GM12878 (cell line): ENCODE results near the gene GINS2. TPM values are rescaled to one million over a fixed set of nuclear protein-coding genes. Genes with fewer than 3 reads are reported as not detected.

Experiments
- ATAC-seq: fragments of 200-7000 bp; cut with Tn5 transposase; 3 replicates; pipeline ENCODE4 v1.9.1; 2020; ENCODE audit warnings: mild to moderate bottlenecking, moderate library complexity
- BruUV-seq: library from RNA; stranded (reverse); fragments of 400-500 nt; replicated peaks from 2 replicates; lab custom pipeline; 2021; lab: Mats Ljungman, UMichigan
- CTCF ChIA-PET: fragments of 300-600 bp; sonication (Branson Sonifier 250); formaldehyde crosslinking; extraction: SDS; loops from one replicate; lab custom pipeline; 2021; ENCODE audit warnings: inconsistent platforms; lab: Yijun Ruan, JAX
- POLR2A ChIA-PET: fragments of 350-600 bp; formaldehyde crosslinking; extraction: SDS; loops from one replicate; lab custom pipeline; 2021; ENCODE audit warnings: inconsistent platforms; lab: Charles Lee
- RAD21 ChIA-PET: fragments of 300-600 bp; sonication (Branson Sonifier 250); formaldehyde crosslinking; loops from one replicate; lab custom pipeline; 2023; ENCODE audit warnings: antibody characterized with exemption; ENCODE audit not compliant: unreplicated experiment; lab: Charles Lee
- SMC1A ChIA-PET: fragments of 300-600 bp; sonication (Branson Sonifier 250); formaldehyde crosslinking; loops from one replicate; lab custom pipeline; 2023; ENCODE audit not compliant: unreplicated experiment, uncharacterized antibody; lab: Charles Lee
- DNase-seq: peaks from one replicate; pipeline ENCODE4 v3.0.0-alpha.2; 2011; ENCODE audit warnings: low read depth, low spot score
- FAIRE-seq: peaks from 3 replicates; lab custom pipeline; 2011; peaks lifted over from hg19 to GRCh38; lab: Jason Lieb, UNC
- H2AFZ ChIP-seq: 2 replicates; pipeline ENCODE4 v1.6.0; 2011; ENCODE audit warnings: low read depth, low read length, control low read depth; ENCODE audit not compliant: control insufficient read depth
- H3K27ac ChIP-seq: 2 replicates; pipeline ENCODE4 v1.5.1; 2011; ENCODE audit warnings: control low read depth; ENCODE audit not compliant: control insufficient read depth, insufficient read depth
- H3K27me3 ChIP-seq, 2 experiments: replicated peaks in 1 of 2; 2 replicates each; pipeline versions ENCODE4 v1.6.0 to v1.6.1; 2011; ENCODE audit warnings: low read length in 1 of 2; ENCODE audit not compliant: control insufficient read depth in 2 of 2, insufficient read depth in 2 of 2
- H3K36me3 ChIP-seq, 2 experiments: 2 replicates each; pipeline ENCODE4 v1.5.1; 2011; ENCODE audit warnings: low read length in 1 of 2; ENCODE audit not compliant: control insufficient read depth in 2 of 2, insufficient read depth in 2 of 2
- H3K4me1 ChIP-seq: 2 replicates; pipeline ENCODE4 v1.6.1; 2011; ENCODE audit warnings: mild to moderate bottlenecking, low read length, moderate library complexity, mixed read lengths; ENCODE audit not compliant: control insufficient read depth, insufficient read depth
- H3K4me2 ChIP-seq: 2 replicates; pipeline ENCODE4 v1.6.0; 2011; ENCODE audit warnings: control low read depth; ENCODE audit not compliant: control insufficient read depth, insufficient read depth
- H3K4me3 ChIP-seq: fragments of 200-600 bp; sonication (generic); 2 replicates; pipeline ENCODE4 v1.5.1; 2016
- H3K79me2 ChIP-seq: 2 replicates; pipeline ENCODE4 v1.6.0; 2011; ENCODE audit warnings: low read length; ENCODE audit not compliant: control insufficient read depth, insufficient read depth
- H3K9ac ChIP-seq: 2 replicates; pipeline ENCODE4 v1.8.0; 2011; ENCODE audit warnings: low read length, control low read depth, mixed read lengths; ENCODE audit not compliant: control insufficient read depth, insufficient read depth
- H3K9me3 ChIP-seq: replicated peaks from 3 replicates; pipeline ENCODE4 v1.5.1; 2011; ENCODE audit warnings: mild to moderate bottlenecking, low read length; ENCODE audit not compliant: control insufficient read depth, insufficient read depth
- H4K20me1 ChIP-seq: 2 replicates; pipeline ENCODE4 v1.6.0; 2011; ENCODE audit not compliant: control insufficient read depth, insufficient read depth
- BHLHE40 ChIP-seq, 2 experiments: fragments of 450-650 bp in 1 of 2; IDR thresholded peaks; 2 replicates each; pipeline ENCODE4 v1.6.1; 2011 to 2017; ENCODE audit warnings: low read depth in 2 of 2, borderline replicate concordance in 1 of 2, improper control_type of control experiment in 1 of 2, low read length in 1 of 2, mild to moderate bottlenecking in 1 of 2
- EP300 ChIP-seq, 2 experiments: fragments of 150-350 bp in 1 of 2; IDR thresholded peaks; 2 replicates each; pipeline ENCODE4 v1.6.1; 2011 to 2012; ENCODE audit warnings: low read depth in 2 of 2, low read length in 2 of 2, borderline replicate concordance in 1 of 2, improper control_type of control experiment in 1 of 2, inconsistent platforms in 1 of 2; ENCODE audit not compliant: control insufficient read depth in 1 of 2
- MTA3 ChIP-seq: IDR thresholded peaks from 2 replicates; pipeline ENCODE4 v1.6.1; 2012; ENCODE audit warnings: low read length, inconsistent platforms, borderline replicate concordance
- REST ChIP-seq: IDR thresholded peaks from 2 replicates; pipeline ENCODE4 v1.6.1; 2012; ENCODE audit warnings: mild to moderate bottlenecking, low read depth, low read length
- RFX5 ChIP-seq: IDR thresholded peaks from 2 replicates; pipeline ENCODE4 v1.6.1; 2011; ENCODE audit warnings: low read depth, low read length, improper control_type of control experiment
- SIX5 ChIP-seq: IDR thresholded peaks from 2 replicates; pipeline ENCODE4 v1.6.1; 2011; ENCODE audit warnings: mild to moderate bottlenecking, low read depth, low read length, moderate library complexity; ENCODE audit not compliant: severe bottlenecking
- WGBS: methylation state at CpG from one replicate; pipeline ENCODE4 v1.1.6; 2016; ENCODE audit warnings: low lambda C conversion rate; ENCODE audit not compliant: insufficient replicate concordance, insufficient coverage; ENCODE audit errors: missing lambda C conversion rate; 5-methylcytosine and 5-hydroxymethylcytosine counted together
- in situ Hi-C: fragments of 300-500 bp; cut with MboI; formaldehyde crosslinking; loops from 9 replicates; pipeline ENCODE4 v1.14.3; 2018; ENCODE audit warnings: mixed read lengths
- intact Hi-C: fragments of 100-400 bp; cut with micrococcal nuclease; formaldehyde crosslinking; loops from one replicate; pipeline ENCODE4 v1.14.2; 2022; ENCODE audit not compliant: unreplicated experiment
- polyA plus RNA-seq, 11 experiments: library from polyadenylated mRNA; depleted of rRNA in 4 of 11; unstranded in 6 of 11; stranded (reverse) in 5 of 11; fragments of >200 nt; fragmentation: Nextera tagmentation in 4 of 11; fragmentation: Illumina TruSeq in 1 of 11; extraction: Ambion mirVana in 4 of 11; extraction: Trizol in 1 of 11; gene quantifications; 1 replicate in 1 of 11; 2 replicates in 10 of 11; pipeline versions ENCODE4 v1.2.1 to v1.2.3, GENCODE V29; 2011 to 2016; ENCODE audit warnings: inconsistent platforms in 2 of 11, missing spikeins in 2 of 11, low read depth in 1 of 11
- total RNA-seq, 4 experiments: library from RNA; depleted of rRNA in 3 of 4; stranded (reverse); fragments of >200 nt in 3 of 4; fragmentation: Illumina TruSeq in 1 of 4; extraction: Trizol in 1 of 4; gene quantifications; 2 replicates each; pipeline versions ENCODE4 v1.2.1 to v1.2.3, GENCODE V29; 2013 to 2021

GINS2 gene
- total and polyA plus RNA-seq, 10 of the 15 experiments (the other 5 are each of a cell fraction or from before 2014, with no cell fraction given) = 42.7 to 90.8 (median 57.0) TPM

GRCh38 chr16:85704900-85705846 lies 16.4 kb upstream of the GINS2 start (continued):
- TF ChIP-seq REST (no peak), SIX5 (no peak), MTA3 (no peak), RFX5 (no peak), BHLHE40 (IDR thresholded peaks at IDR 0.05; ENCODE audit: borderline replicate concordance in 1 of 2, low read depth in 2 of 2, low read length in 1 of 2) (no peak)

- intact Hi-C loops = no loop called here
- ChIA-PET SMC1A (no interaction called here), CTCF (interaction anchor here (0.6 kb wide), 1 partner anchor 18 kb away, joined by 3 read pairs; no protein-coding TSS in a partner anchor), RAD21 (no interaction called here), POLR2A (interaction anchor here (0.7 kb wide), 1 partner anchor 100 kb away, joined by 9 read pairs; no protein-coding TSS in a partner anchor)
- Histone ChIP-seq H3K36me3 (no peaks in the 10 kb centered on the region), H3K4me3 (no peak overlapping the region), H3K79me2 (no peaks in the 10 kb centered on the region), H3K9ac (no peak overlapping the region), H3K27ac (no peak overlapping the region), H4K20me1 (no peaks in the 10 kb centered on the region), H3K27me3 (no peaks in the 10 kb centered on the region; a peak in 2 of 4 replicates), H3K4me1 (no peaks in the 10 kb centered on the region), H3K9me3 (no peaks in the 10 kb centered on the region), H2AFZ (no peak overlapping the region), H3K4me2 (no peak overlapping the region)
- BruUV-seq = no TSS peak
- no peak for ATAC-seq
- no peak for DNase-seq
- no peak for TF ChIP-seq EP300 (IDR thresholded peaks at IDR 0.05; ENCODE audit: borderline replicate concordance in 1 of 2, control insufficient read depth in 1 of 2, low read depth in 2 of 2, low read length in 2 of 2)
- WGBS = 80% methylated on average over 10 of the region's 11 CpGs
- FAIRE-seq = no peak
- in situ Hi-C loops = no loop called here
These were observed 15.3 kb upstream of the GINS2 start for GRCh38 chr16:85704011-85704410.
